IPS DF 4.7 (cell line): ENCODE results near the gene HIVEP2.
"Not testable (repeated sequence)": the region's sequence is repeated elsewhere in the genome, so short reads cannot be mapped to it uniquely, and the experiment has no call there.

Experiments used
- DNase-seq: peaks from one replicate; pipeline ENCODE4 v3.0.0-alpha.2; 2013; ENCODE audit warnings: low spot score; ENCODE audit errors: extremely low read depth

HIVEP2 gene, protein sequence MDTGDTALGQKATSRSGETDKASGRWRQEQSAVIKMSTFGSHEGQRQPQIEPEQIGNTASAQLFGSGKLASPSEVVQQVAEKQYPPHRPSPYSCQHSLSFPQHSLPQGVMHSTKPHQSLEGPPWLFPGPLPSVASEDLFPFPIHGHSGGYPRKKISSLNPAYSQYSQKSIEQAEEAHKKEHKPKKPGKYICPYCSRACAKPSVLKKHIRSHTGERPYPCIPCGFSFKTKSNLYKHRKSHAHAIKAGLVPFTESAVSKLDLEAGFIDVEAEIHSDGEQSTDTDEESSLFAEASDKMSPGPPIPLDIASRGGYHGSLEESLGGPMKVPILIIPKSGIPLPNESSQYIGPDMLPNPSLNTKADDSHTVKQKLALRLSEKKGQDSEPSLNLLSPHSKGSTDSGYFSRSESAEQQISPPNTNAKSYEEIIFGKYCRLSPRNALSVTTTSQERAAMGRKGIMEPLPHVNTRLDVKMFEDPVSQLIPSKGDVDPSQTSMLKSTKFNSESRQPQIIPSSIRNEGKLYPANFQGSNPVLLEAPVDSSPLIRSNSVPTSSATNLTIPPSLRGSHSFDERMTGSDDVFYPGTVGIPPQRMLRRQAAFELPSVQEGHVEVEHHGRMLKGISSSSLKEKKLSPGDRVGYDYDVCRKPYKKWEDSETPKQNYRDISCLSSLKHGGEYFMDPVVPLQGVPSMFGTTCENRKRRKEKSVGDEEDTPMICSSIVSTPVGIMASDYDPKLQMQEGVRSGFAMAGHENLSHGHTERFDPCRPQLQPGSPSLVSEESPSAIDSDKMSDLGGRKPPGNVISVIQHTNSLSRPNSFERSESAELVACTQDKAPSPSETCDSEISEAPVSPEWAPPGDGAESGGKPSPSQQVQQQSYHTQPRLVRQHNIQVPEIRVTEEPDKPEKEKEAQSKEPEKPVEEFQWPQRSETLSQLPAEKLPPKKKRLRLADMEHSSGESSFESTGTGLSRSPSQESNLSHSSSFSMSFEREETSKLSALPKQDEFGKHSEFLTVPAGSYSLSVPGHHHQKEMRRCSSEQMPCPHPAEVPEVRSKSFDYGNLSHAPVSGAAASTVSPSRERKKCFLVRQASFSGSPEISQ (N-terminal part only)

DNA sequence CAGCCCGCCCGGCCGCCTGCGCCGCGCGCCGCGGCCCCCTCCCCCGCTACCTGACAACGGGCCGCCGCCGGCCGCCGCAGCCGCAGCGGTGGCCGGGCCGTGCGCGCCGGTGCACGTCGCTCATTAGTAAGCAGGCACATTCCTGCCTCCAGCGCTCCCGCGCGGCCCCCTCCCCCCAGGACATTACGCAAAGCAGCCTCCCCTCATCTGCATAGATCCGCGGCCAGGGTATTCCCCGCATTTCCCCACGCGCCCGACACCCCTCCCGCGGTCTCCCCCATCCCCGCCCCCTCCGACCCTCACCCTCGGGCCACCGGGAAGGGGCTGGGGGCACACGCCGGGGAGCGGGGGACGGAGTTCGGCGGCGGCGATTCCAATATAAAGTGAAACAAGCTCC, at the start of gene HIVEP2:
TSS of gene HIVEP2 (minus strand) at position 128 of the 397 bp plus-strand sequence. CDS start 170,438 bp downstream, outside the sequence.
- no peak for DNase-seq

DNA sequence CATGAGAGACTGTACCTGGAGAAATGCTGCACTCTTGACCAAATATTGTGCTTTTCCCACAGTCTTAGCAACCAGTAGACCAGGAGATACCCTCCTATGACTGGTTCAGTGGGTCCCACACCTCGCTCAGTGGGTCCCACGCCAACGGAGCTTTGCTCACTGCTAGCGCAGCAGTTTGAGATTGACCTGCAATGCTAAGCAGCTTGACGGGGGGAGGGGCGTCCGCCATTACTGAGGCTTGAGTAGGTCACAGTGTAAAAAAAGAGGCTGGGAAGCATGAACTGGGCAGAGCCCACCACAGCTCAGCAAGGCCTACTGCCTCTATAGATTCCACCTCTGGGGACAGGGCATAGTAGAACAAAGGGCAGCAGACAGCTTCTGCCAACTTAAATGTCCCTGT, 49.0 kb upstream of the HIVEP2 start:
- no peak for DNase-seq

DNA sequence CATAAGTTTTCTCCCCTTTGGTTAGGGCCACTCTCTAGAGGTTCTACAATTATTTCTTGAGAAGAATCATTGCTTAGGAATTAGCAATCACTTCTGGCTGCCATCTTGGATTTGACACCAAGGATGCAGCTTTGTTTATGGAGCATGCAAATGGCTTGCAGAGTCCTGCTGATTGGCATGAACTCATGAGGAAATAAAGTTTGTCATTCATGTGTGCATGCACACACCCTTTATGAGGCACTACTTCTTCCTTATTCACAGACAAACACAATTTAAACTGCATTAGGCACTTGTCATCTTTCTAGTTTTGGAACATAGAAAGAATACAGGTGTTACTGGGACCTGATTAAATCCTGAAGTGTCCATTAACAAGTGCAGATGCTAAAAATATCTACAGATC, 42.5 kb upstream of the HIVEP2 start:
- no peak for DNase-seq

DNA sequence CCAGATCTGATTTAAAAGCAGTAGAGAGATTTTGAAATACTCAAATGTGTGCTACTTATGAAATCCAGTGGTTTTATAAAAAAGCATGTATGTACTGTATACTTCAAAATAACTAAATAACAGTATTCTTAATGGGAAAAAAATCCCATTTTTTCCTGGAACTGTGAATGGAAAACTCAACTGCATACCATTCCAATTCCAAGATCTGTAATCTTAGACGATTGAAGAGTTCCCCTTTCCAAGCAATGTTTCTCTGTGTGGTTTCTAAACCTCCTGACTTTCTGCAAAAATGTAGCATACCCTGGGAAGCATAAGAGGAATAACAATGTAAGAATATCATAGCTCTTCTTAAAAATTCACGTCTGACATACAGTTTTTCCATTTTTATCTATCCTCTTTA, 40.3 kb upstream of the HIVEP2 start:
- no peak for DNase-seq

DNA sequence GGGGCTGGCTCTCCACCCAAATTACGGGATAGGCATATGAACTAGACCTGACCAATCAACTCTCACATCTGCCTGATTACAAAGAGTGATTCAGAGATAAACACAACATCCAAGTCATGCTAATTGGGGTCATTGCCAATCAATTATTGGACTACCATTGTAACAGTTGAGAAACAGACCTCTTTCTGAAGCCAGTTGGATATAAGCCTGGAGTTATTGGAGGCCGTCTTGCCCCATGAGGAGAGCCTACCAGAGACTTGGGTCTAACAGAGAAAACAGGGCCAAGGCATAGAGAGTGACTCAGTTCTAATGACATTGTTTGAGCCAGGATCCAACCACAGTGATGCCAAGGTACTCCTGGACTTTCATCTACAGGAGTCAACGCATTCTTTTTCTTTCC, 39.4 kb upstream of the HIVEP2 start:
- DNase-seq, result no peak

DNA sequence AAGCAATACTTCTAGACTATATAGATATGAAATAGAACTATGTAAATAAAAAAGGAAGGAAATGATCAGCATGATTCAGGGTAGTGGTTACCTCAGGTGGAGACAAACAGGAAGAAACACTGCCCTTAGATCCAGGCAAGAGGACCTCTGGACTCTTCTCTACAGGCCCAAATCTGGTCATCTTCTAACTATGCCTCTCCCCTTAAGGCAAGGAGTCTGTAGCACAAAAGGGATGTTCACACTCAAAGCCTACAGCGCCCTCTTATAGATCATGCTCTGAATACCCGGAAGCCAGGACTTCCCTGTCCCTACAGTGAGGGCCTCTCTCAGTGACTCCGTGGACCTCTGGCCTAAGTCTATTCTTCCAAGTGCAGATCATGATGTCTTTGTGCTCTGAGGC, 30.4 kb upstream of the HIVEP2 start:
- no peak for DNase-seq

DNA sequence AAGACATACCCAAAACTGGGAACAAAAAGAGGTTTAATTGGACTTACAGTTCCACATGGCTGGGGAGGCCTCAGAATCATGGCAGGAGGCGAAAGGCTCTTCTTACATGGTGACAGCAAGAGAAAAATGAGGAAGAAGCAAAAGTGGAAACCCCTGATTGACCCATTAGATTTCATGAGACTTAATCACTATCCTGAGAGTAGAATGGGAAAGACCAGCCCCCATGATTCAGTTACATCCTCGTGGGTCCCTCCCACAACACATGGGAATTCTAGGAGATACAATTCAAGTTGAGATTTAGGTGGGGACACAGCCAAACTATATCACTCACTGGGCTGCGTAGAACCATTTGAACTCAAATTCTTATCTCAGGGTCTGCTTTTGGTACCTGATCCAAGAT, 26.0 kb upstream of the HIVEP2 start:
- DNase-seq, result not testable (repeated sequence)

DNA sequence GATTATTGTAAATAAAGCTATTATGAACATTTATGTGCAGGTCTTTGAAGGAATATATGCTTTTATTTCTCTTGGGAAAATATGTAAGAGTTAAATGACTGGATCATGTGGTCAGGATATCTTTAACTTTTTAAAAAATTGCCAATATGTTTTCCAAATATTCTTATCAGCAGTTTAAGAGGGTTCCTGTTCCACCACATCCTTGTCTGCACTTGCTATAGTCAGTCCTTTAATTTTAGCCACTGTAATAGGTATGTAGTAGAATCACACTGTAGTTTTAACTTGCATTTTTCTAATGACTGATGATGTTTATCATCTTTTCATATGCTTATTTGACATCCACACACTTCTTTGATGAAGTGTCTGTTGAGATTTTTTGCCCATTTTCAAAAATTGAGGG, 23.6 kb upstream of the HIVEP2 start:
- no peak for DNase-seq

DNA sequence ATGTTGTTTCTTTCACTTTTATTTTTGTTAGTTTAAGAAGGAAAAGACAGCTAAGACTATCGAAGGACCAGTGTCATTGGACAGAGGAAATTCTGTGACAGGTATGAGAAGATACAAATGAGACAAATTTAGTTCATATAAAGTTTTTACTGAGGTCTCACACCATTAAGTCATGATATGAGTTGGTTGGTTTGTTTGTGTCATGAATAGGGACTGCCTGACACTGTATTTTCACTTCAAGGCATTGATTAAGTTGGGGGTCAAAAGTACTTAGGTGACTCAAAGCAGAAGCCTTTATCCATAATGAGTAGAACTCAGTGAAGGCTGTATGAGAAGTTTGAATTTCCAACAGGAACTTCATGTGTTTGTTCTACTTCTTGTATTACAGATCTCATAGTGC, 21.3 kb upstream of the HIVEP2 start:
- DNase-seq, result no peak

DNA sequence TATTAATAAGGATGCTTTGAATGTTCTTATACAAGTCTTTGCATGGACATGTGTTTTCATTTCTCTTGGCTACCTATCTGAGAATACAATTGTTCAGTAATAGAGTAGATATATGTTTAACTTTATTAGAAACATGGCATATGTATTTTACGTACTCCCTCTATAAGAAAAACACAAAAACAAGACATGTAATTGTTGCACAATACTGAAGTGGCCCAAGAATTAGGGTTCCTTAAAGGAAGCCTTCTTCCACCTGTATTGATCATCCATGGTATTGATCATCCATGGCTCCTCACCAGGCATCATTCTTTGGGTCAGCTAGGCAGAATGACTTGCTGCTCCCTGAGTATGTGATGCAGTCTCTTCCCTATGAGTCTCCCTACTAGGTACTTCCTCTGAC, 20.2 kb upstream of the HIVEP2 start:
- no peak for DNase-seq

DNA sequence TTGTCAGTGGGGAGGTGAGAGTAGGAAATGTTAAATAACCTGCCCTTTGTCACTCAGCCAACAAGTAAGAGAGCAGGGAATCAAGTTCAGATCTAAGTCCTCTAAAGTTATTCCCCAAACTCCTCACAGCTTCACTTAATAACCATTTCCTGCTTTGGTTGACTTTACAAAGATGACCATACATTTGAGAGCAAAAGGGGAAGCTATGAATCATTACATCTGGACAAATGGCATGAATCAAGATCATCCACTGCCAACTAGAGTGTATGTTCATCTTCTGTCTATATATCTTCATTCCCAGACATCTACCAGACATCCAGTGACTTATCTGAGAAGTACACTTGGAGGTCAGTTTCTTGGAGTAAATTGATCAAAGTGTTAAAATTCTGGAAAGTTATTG, 15.1 kb upstream of the HIVEP2 start:
- no peak for DNase-seq

DNA sequence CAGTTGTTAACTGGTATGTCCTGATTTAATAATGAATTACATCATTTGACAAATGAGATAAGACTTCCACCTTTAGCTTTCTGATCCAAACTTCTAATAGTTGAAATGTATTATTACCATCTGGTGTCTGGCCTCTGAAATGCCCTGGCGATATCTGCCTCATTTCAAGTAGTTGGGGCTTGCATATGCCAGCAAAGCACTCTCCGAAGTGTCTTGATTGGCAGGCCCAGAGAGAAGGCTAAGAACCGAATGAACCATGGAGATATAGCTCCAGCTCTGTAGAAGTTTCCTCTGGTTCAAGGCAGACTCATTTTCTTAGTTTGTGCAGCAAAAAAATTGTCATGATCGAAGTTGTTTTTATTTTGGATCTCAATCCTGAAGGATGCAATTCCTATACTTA, 13.4 kb upstream of the HIVEP2 start:
- no peak for DNase-seq

DNA sequence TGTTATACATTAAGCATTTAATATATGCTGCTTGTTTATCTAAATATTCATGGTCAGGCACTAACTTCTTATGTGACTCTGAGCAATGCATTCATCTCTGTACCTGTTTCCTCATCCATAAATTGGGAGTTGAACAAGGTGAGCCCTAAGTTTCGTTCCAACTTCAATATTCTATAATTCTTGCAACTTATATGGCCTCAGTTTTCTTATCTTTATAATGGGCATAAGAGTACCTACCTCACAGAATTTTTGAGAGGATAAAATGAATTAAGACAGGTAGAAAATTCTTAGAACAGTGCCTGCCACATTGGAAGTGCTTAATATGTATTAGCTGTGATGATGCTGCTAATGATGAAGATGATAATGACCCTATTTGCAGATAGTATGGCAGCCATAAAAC, 11.8 kb upstream of the HIVEP2 start:
- no peak for DNase-seq

DNA sequence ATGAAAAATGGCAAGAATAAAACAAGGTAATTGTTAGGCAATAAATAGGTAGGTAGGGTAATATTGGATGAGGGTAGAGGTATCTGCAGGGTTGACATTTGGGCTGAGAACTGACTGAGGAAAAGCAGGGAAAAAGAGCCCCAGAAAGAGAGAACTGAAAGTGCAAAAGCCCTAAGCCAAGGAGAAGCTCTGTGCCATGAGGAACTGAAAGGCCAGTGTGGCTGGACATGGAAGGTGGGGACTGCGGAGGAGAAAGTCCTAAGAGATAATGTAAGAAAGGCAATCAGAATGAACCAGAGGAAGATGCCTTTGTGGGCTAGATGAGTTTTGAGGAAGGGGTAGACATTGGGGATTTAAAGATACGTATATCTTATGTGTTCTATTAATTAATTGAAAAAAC, 9.9 kb upstream of the HIVEP2 start:
- DNase-seq, result no peak

DNA sequence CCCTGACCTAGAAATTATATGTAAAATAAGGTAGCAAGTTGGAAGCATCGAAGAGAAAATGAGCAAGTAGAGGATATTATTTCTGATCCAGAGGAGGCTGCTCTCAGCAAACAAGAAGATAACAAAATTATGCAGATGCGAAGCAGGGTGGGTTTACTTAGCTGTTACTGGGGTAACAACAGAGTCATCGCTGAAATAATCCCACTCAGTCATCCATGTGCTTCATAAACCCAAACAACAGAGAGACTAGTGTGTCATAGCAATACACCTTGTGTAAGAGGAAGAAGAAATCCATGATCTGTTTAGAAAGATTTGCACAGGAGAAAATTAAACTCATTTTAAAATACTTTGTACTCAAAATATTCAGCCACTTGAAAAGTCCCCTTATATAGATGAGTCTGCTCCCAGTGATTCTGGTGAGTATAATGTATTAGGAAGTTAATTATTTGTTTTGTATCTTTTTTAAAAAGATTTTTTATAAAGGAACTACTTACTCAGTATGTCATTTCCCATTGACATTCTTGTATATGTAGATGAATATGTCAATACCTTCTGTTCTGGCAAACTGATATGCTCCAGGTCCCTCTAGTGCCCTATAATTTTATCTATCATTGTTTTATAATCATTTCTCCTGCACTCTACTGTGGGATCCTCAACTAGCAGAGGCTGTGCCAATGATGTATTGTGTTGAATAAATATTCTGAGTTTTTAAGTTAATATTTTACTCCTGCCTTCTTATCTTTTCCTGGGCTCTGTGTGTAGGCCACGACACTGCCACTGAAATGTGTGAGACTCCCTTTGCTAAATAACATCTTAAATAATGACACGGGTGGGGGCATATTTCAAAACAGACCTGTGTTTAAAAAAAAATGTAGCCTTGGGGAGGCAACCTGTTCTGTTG, 8.6 kb upstream of the HIVEP2 start:
- no peak for DNase-seq

DNA sequence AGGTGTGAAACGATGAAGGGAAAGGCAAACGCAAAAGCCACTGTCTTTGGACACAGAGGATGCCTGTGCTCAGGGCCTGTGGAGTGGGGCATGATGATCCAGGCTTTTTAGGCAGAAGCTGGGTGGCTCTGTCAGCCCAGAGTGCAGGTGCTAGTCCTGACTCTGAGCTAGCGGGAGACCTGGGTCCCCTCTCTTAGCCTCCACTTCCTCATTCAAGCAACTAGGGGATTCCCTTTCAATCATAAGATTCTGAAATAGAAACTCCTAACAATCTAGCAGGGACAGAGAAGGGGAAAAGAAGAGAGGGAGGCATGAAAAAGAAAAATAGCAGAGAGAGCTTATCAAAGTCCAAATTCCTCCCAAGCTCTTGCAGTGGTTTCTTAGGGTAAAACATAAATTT, 7.6 kb upstream of the HIVEP2 start:
- DNase-seq, result no peak

DNA sequence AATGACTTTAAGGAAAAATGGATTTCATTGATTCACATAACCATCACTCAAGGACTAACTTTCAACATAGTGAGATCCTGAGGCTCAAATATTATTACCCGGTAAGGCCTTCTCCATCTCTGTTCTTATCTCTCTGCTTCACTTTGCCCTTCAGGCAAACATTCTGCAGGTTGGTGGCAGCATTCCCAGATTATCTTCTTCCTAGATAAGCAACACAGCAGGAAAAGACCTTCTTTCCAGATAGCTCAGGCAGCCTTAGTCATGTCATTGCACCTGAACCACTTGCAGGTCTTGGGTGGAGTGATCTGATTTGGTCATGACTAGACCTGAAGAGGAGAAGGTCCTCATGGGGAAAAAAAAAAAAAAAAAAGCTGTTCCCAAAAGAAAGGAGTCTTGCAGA, 5.3 kb upstream of the HIVEP2 start:
- DNase-seq, result no peak

DNA sequence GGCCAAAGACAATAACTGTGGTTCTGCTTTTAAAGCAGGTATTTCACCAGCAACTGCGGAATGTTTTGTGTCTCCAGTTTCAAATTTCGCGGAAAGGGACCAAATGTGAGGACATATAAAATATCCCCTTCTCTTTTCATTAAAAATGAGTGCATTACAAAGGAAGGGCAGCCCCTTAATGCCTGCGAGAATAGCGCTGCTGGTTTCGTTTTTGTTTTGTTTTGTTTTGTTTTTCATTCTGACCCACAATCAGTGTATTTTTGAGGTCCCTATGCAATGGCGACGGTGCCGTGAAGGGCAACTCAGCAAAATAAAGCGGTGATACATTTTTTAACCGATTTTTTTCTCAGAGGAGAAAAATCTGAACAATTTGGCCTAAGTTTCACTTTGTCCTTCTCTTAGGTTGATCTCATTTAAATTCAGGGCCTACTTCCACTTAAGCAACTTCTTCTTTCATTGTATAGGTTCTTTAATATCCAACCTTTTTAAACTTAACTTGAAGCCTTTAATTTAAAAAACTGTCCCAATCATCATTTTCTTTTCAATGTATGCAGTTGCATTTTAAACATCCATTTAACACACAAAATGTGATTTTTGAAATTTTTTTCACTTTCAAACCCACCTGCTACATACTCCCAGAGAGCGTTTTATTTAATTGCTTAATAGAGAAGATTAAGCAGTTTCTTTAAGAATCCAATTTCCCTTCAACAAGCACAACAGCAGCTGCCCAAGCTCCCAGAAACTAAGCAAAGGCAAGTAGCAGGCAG, 2.9 kb upstream of the HIVEP2 start:
- DNase-seq, result no peak

DNA sequence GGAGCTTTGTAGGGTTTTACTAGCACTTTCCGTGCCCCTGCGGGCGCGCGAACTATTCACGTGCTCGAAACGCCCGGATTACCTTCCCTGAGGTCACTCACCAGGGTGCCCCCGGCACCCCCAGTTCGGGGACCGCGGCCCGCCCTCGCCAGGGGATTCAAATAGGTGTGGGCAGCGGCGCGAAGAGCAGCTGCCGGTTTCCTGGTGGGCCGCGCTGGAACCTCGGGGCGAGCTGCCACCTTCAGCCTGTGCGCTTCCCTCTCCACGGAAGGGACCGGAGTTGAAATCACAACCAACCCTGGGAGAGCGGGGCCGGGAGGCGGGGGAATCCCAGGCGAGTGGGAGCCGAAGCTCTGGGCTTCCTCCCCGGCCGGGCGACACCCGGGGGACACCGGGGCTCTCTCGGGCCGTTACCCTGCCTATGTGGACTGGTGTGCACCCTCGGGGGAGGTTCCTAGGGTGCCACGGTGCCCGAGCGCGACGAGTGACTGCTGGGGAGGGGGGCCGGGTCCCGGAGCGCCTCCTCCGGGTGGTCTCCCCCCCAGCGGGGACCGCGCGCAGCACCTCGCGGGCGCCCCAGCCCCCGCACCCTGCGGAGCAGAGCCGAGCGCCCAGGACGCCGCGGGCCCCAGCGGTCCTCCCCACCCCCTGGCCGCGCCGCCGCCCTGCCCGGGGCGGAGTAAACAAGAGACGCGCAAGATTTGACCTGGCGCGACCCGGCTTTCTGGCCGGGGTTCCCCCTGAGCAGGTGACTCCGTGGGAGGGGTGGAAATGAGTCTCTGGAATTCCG, 2.1 kb upstream of the HIVEP2 start:
- no peak for DNase-seq
